Endometrial microvascular endothelial cells (primary cell): ENCODE data around the gene TDP2. TPM values are rescaled to one million over a fixed set of nuclear protein-coding genes. Genes with fewer than 3 reads are reported as not detected.

Experiments
- in situ Hi-C: cut with HindIII; loops from 2 replicates; pipeline ENCODE4 v1.10.0; 2017; ENCODE audit warnings: low sequenced_read_pairs, low pct_unique_long_range_greater_than_20kb; ENCODE audit errors: inconsistent ontology term
- total RNA-seq: library from RNA; depleted of rRNA; stranded (reverse); fragments of >200 nt; gene quantifications from one replicate; pipeline ENCODE4 v1.2.3, GENCODE V29; 2015; ENCODE audit errors: inconsistent ontology term

TDP2 gene
- total RNA-seq, 1 donor from 2014 or later = 27.6 TPM

GRCh38 chr6:24613361-24614042, 53.2 kb downstream of the TDP2 start:
- in situ Hi-C loops = no loop called here

DNA sequence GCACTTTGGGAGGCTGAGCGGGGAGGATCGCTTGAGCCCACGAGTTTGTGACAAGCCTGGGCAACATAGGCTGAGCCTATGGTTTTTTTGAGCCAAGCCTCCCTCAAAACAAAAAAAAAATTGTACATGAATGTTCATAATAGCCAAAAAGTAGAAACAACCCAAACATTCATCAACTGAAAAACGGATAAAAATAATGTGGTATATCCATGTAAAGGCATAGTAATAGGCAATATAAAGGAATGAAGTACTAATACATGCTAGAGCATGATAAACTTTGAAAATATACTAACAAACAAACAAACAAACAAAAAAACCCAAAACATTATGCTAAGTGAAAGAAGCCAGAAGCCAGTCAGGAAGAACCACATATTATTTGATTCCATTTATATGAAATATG, 56.0 kb downstream of the TDP2 start:
- in situ Hi-C loops = no loop called here

GRCh38 chr6:24607310-24608105, 59.2 kb downstream of the TDP2 start:
- in situ Hi-C loops = no loop called here

GRCh38 chr6:24606200-24606930, 60.3 kb downstream of the TDP2 start:
- in situ Hi-C loops = no loop called here

- in situ Hi-C loops = no loop called here
These were observed 63.5 kb downstream of the TDP2 start for GRCh38 chr6:24603241-24603640.

GRCh38 chr6:24600903-24601302, 65.8 kb downstream of the TDP2 start:
- in situ Hi-C loops = no loop called here

Other genes starting within 250 kb of the TDP2 start
- not detected for gene GPLD1, start 177.3 kb downstream of the TDP2 start, total RNA-seq
- 0.84 TPM for gene ALDH5A1, start 171.9 kb downstream of the TDP2 start, total RNA-seq
- not detected for gene KIAA0319, start 20.7 kb downstream of the TDP2 start, total RNA-seq
- 3.6 TPM for gene ACOT13, start 178 bp upstream of the TDP2 start, total RNA-seq
- 165 TPM for gene C6orf62, start 52.3 kb upstream of the TDP2 start, total RNA-seq
- gene GMNN, start 108.0 kb upstream of the TDP2 start, total RNA-seq = 32.7 TPM
- not detected for gene ARMH2, start 132.0 kb upstream of the TDP2 start, total RNA-seq